H1 (cell line): ENCODE data around the gene IGSF23. TPM values are rescaled to one million over a fixed set of nuclear protein-coding genes. Genes with fewer than 3 reads are reported as not detected.

Experiments
- CTCF ChIA-PET: fragments of 300-600 bp; sonication (Branson Sonifier 250); formaldehyde crosslinking; loops from one replicate; lab custom pipeline; 2021; ENCODE audit not compliant: partially characterized antibody; lab: Charles Lee
- POLR2A ChIA-PET: fragments of 300-600 bp; sonication (Branson Sonifier 250); formaldehyde crosslinking; loops from one replicate; lab custom pipeline; 2021; ENCODE audit warnings: inconsistent platforms; ENCODE audit not compliant: partially characterized antibody; lab: Charles Lee
- DNase-seq, 2 experiments: peaks; one replicate each; pipeline versions ENCODE4 v3.0.0 to v3.0.0-alpha.2; 2010 to 2022; ENCODE audit warnings: low spot score in 2 of 2, low read depth in 1 of 2, mixed read lengths in 1 of 2
- FAIRE-seq: peaks from 2 replicates; lab custom pipeline; 2011; peaks lifted over from hg19 to GRCh38; lab: Jason Lieb, UNC
- H2AFZ ChIP-seq: 2 replicates; pipeline ENCODE4 v1.8.1; 2012; ENCODE audit warnings: low read length, inconsistent platforms
- H2AK5ac ChIP-seq: 2 replicates; pipeline ENCODE4 v1.6.1; 2013; ENCODE audit warnings: low read depth, low read length
- H2BK120ac ChIP-seq: replicated peaks from 2 replicates; pipeline ENCODE3; 2013; ENCODE audit warnings: low read depth, low read length, inconsistent platforms
- H2BK12ac ChIP-seq: 2 replicates; pipeline ENCODE4 v1.6.1; 2013; ENCODE audit warnings: low read depth, low read length
- H2BK15ac ChIP-seq: 2 replicates; pipeline ENCODE4 v1.6.1; 2013; ENCODE audit warnings: low read length
- H2BK20ac ChIP-seq: 2 replicates; pipeline ENCODE4 v1.6.1; 2013; ENCODE audit warnings: low read length
- H2BK5ac ChIP-seq: 2 replicates; pipeline ENCODE4 v1.6.1; 2013; ENCODE audit warnings: low read depth, low read length
- H3K14ac ChIP-seq: 2 replicates; pipeline ENCODE4 v1.6.1; 2013; ENCODE audit warnings: inconsistent platforms; ENCODE audit not compliant: insufficient read length
- H3K18ac ChIP-seq: 2 replicates; pipeline ENCODE4 v1.6.1; 2013; ENCODE audit warnings: low read length; ENCODE audit errors: extremely low read depth
- H3K23ac ChIP-seq: 2 replicates; pipeline ENCODE4 v1.6.1; 2013; ENCODE audit warnings: inconsistent platforms; ENCODE audit not compliant: insufficient read length
- H3K23me2 ChIP-seq: 2 replicates; pipeline ENCODE4 v1.6.1; 2013; ENCODE audit warnings: low read depth, low read length
- H3K27ac ChIP-seq: 2 replicates; pipeline ENCODE4 v1.6.1; 2011; ENCODE audit warnings: low read depth, low read length, inconsistent platforms
- H3K27me3 ChIP-seq, 4 experiments: replicated peaks in 1 of 4; 1 replicate in 1 of 4; 2 replicates in 3 of 4; pipeline versions ENCODE4 v1.6.1 to v1.8.1; 2011 to 2013; ENCODE audit warnings: low read length in 3 of 4, mild to moderate bottlenecking in 3 of 4, inconsistent platforms in 2 of 4, mixed read lengths in 2 of 4, moderate library complexity in 1 of 4; ENCODE audit not compliant: control insufficient read depth in 3 of 4, insufficient read depth in 3 of 4; ENCODE audit errors: extremely low read depth in 1 of 4
- H3K36me3 ChIP-seq, 4 experiments: 2 replicates each; pipeline versions ENCODE4 v1.6.1 to v1.8.1; 2011 to 2013; ENCODE audit warnings: mild to moderate bottlenecking in 4 of 4, low read length in 3 of 4, moderate library complexity in 2 of 4, control low read depth in 1 of 4, inconsistent platforms in 1 of 4; ENCODE audit not compliant: insufficient read depth in 4 of 4, control insufficient read depth in 2 of 4
- H3K4ac ChIP-seq: replicated peaks from 2 replicates; pipeline ENCODE3; 2013; ENCODE audit warnings: low read length, low read depth, mixed read lengths, inconsistent platforms; ENCODE audit not compliant: insufficient read length
- H3K4me1 ChIP-seq, 4 experiments: replicated peaks in 1 of 4; 1 replicate in 1 of 4; 2 replicates in 3 of 4; pipeline versions ENCODE4 v1.6.1 to v1.8.1; 2011 to 2013; ENCODE audit warnings: low read length in 3 of 4, inconsistent platforms in 2 of 4, mixed read lengths in 1 of 4; ENCODE audit not compliant: insufficient read depth in 4 of 4, control insufficient read depth in 3 of 4
- H3K4me2 ChIP-seq, 2 experiments: 2 replicates each; pipeline versions ENCODE4 v1.6.1 to v1.8.1; 2011 to 2013; ENCODE audit warnings: low read depth in 2 of 2, low read length in 2 of 2, control low read depth in 1 of 2, inconsistent platforms in 1 of 2, mild to moderate bottlenecking in 1 of 2; ENCODE audit not compliant: insufficient read depth in 1 of 2
- H3K4me3 ChIP-seq, 4 experiments: fragments of 200-600, 300-600 bp in 1 of 4; sonication (generic), shearing (Covaris generic), sonication (Bioruptor Twin) in 1 of 4; 2 replicates each; pipeline versions ENCODE4 v1.5.1 to v1.8.1; 2011 to 2016; ENCODE audit warnings: low read length in 4 of 4, low read depth in 3 of 4, control low read depth in 2 of 4, inconsistent platforms in 2 of 4, mild to moderate bottlenecking in 2 of 4, mixed read lengths in 1 of 4, moderate library complexity in 1 of 4; ENCODE audit not compliant: insufficient read depth in 2 of 4; ENCODE audit errors: extremely low read depth in 1 of 4
- H3K56ac ChIP-seq: replicated peaks from 2 replicates; pipeline ENCODE3; 2013; ENCODE audit warnings: low read depth, mild to moderate bottlenecking, mixed read lengths, low read length, inconsistent platforms; ENCODE audit not compliant: insufficient read length
- H3K79me1 ChIP-seq: 2 replicates; pipeline ENCODE4 v1.6.1; 2013; ENCODE audit warnings: low read depth, low read length, control low read depth
- H3K79me2 ChIP-seq, 2 experiments: 2 replicates each; pipeline versions ENCODE4 v1.6.1 to v1.8.1; 2012 to 2013; ENCODE audit warnings: low read length in 2 of 2, mild to moderate bottlenecking in 2 of 2, inconsistent platforms in 1 of 2; ENCODE audit not compliant: insufficient read depth in 2 of 2, control insufficient read depth in 1 of 2
- H3K9ac ChIP-seq, 4 experiments: replicated peaks in 1 of 4; 1 replicate in 1 of 4; 2 replicates in 3 of 4; pipeline versions ENCODE4 v1.6.1 to v1.8.1; 2011 to 2013; ENCODE audit warnings: low read depth in 3 of 4, low read length in 3 of 4, control low read depth in 2 of 4, mild to moderate bottlenecking in 2 of 4, moderate library complexity in 2 of 4, inconsistent platforms in 1 of 4; ENCODE audit errors: extremely low read depth in 1 of 4
- H3K9me3 ChIP-seq, 2 experiments: 2 replicates each; pipeline versions ENCODE4 v1.6.1 to v1.8.1; 2012 to 2013; ENCODE audit warnings: mild to moderate bottlenecking in 2 of 2, moderate library complexity in 2 of 2, control low read depth in 1 of 2, inconsistent platforms in 1 of 2, low read depth in 1 of 2, low read length in 1 of 2, mixed read lengths in 1 of 2; ENCODE audit not compliant: insufficient read depth in 2 of 2
- H4K20me1 ChIP-seq, 2 experiments: replicated peaks in 1 of 2; 2 replicates each; pipeline versions ENCODE3 to v1.8.1; 2011 to 2013; ENCODE audit warnings: inconsistent platforms in 2 of 2, low read length in 2 of 2, mild to moderate bottlenecking in 1 of 2; ENCODE audit not compliant: insufficient read depth in 2 of 2, control insufficient read depth in 1 of 2
- H4K5ac ChIP-seq: 2 replicates; pipeline ENCODE4 v1.6.1; 2013; ENCODE audit warnings: low read length, low read depth, mixed read lengths, inconsistent platforms; ENCODE audit not compliant: insufficient read length
- H4K8ac ChIP-seq: 2 replicates; pipeline ENCODE4 v1.8.0; 2013; ENCODE audit warnings: mild to moderate bottlenecking, moderate library complexity, low read length, inconsistent platforms; ENCODE audit not compliant: insufficient read depth; ENCODE audit errors: extremely low read depth
- H4K91ac ChIP-seq: replicated peaks from 2 replicates; pipeline ENCODE3; 2013; ENCODE audit warnings: low read length, mixed read lengths, inconsistent platforms; ENCODE audit not compliant: insufficient read length
- CHD2 ChIP-seq: IDR thresholded peaks from 2 replicates; pipeline ENCODE4 v1.6.1; 2012; ENCODE audit warnings: low read length, improper control_type of control experiment
- FOSL1 ChIP-seq: IDR thresholded peaks from 2 replicates; pipeline ENCODE4 v1.6.1; 2011; ENCODE audit warnings: mild to moderate bottlenecking, low read depth, low read length, moderate library complexity; ENCODE audit not compliant: insufficient read depth
- GTF2F1 ChIP-seq: IDR thresholded peaks from 2 replicates; pipeline ENCODE4 v1.6.1; 2012; ENCODE audit warnings: low read depth, low read length, improper control_type of control experiment, borderline replicate concordance
- HDAC2 ChIP-seq, 2 experiments: fragments of 300-600 bp in 1 of 2; sonication (generic) in 1 of 2; IDR thresholded peaks; 2 replicates each; pipeline ENCODE4 v1.6.1; 2011 to 2012; ENCODE audit warnings: low read depth in 2 of 2, low read length in 2 of 2, mild to moderate bottlenecking in 2 of 2, moderate library complexity in 2 of 2, borderline replicate concordance in 1 of 2, inconsistent platforms in 1 of 2
- KDM1A ChIP-seq: fragments of 200-600, 300-600 bp; sonication (generic); IDR thresholded peaks from 2 replicates; pipeline ENCODE4 v1.7.1; 2016; ENCODE audit warnings: mild to moderate bottlenecking, low read length, borderline replicate concordance
- KDM5A ChIP-seq: fragments of 200-600 bp; IDR thresholded peaks from 2 replicates; pipeline ENCODE4 v1.7.1; 2012; ENCODE audit warnings: mild to moderate bottlenecking, low read length, inconsistent platforms, mixed read lengths
- SIX5 ChIP-seq: IDR thresholded peaks from 2 replicates; pipeline ENCODE4 v1.6.1; 2011; ENCODE audit warnings: mild to moderate bottlenecking, low read depth, low read length
- SRF ChIP-seq: IDR thresholded peaks from 2 replicates; pipeline ENCODE4 v1.6.1; 2011; ENCODE audit warnings: mild to moderate bottlenecking, low read depth, low read length, moderate library complexity
- TCF12 ChIP-seq: IDR thresholded peaks from 2 replicates; pipeline ENCODE4 v1.6.1; 2011; ENCODE audit warnings: low read depth, mild to moderate bottlenecking, low read length
- WGBS, 2 experiments: shearing (Covaris generic) in 1 of 2; methylation state at CpG; one replicate each; pipeline versions ENCODE4 v1.1.6 to v1.1.7; 2013 to 2015; ENCODE audit warnings: low lambda C conversion rate in 2 of 2, mixed read lengths in 2 of 2, inconsistent platforms in 1 of 2, low coverage in 1 of 2, missing lambda C conversion rate in 1 of 2; ENCODE audit not compliant: insufficient replicate concordance in 2 of 2, insufficient coverage in 1 of 2, insufficient read length in 1 of 2; ENCODE audit errors: extremely low coverage in 1 of 2, missing lambda C conversion rate in 1 of 2; 5-methylcytosine and 5-hydroxymethylcytosine counted together
- polyA plus RNA-seq, 7 experiments: library from polyadenylated mRNA; depleted of rRNA in 3 of 7; stranded (reverse) in 5 of 7; unstranded in 2 of 7; fragments of >200 nt in 5 of 7; fragments of 200-250 nt in 2 of 7; gene quantifications; 1 replicate in 5 of 7; 2 replicates in 1 of 7; 4 replicates in 1 of 7; pipeline versions ENCODE4 v1.2.1 to v1.2.3, GENCODE V29; 2011 to 2013; ENCODE audit warnings: missing spikeins in 2 of 7, mixed read lengths in 2 of 7
- total RNA-seq: library from RNA; stranded (reverse); fragmentation: NEBNext Ultra II Directional; extraction: Animal tissue kit (Norgen Biotek cat#: 25700); gene quantifications from 2 replicates; pipeline ENCODE4 v1.2.1, GENCODE V29; 2021

IGSF23 gene
- total and polyA plus RNA-seq, 2 of the 8 experiments (the other 6 are each of a cell fraction or from before 2014, with no cell fraction given) = not detected

- Histone ChIP-seq H4K20me1 (no peaks in the 10 kb centered on the region), H3K27me3 (no peaks in the 10 kb centered on the region), H3K79me2 (no peaks in the 10 kb centered on the region), H2BK12ac (no peak overlapping the region), H3K4ac (no peak overlapping the region), H3K56ac (no peak overlapping the region), H2BK15ac (no peak overlapping the region), H3K9ac (no peak overlapping the region), H2BK120ac (no peak overlapping the region), H2BK20ac (peak overlapping the region; percentile 61; the same call in 1 of the 2 replicates), H2BK5ac (no peak overlapping the region), H3K23ac (no peak overlapping the region), H2AK5ac (no peak overlapping the region; the same call in 1 of the 2 replicates), H2AFZ (no peak overlapping the region), H3K18ac (no peak overlapping the region), H3K79me1 (no peaks in the 10 kb centered on the region), H3K23me2 (no peaks in the 10 kb centered on the region), H3K14ac (no peak overlapping the region), H3K4me1 (peaks cover 0 to 5% (median 3%) of the 10 kb centered on the region in 4 experiments; a peak in 5 of 7 replicates), H3K27ac (no peak overlapping the region), H3K4me3 (no peak overlapping the region), H4K8ac (no peak overlapping the region), H4K5ac (no peak overlapping the region), H4K91ac (peak overlapping the region; percentile 77), H3K36me3 (no peaks in the 10 kb centered on the region), H3K9me3 (no peaks in the 10 kb centered on the region), H3K4me2 (no peak overlapping the region)
- DNase-seq = no peak
- whole genome bisulfite sequencing, 2 experiments = 81% methylated on average over 3 of the region's 3 CpGs; no CpG with 5 or more reads in 1 of the 2 experiments
- ChIA-PET POLR2A (no interaction called here), CTCF (interaction anchor here (0.7 to 2.0 kb wide), 8 partner anchors 10 to 888 kb away, joined by 3 to 9 read pairs (median 4); no protein-coding TSS in a partner anchor)
- no peak for FAIRE-seq
- TF ChIP-seq FOSL1 (no peak), KDM1A (no peak), TCF12 (no peak), GTF2F1 (no peak), HDAC2 (IDR thresholded peaks at IDR 0.05; ENCODE audit: borderline replicate concordance in 1 of 2, low read depth in 2 of 2, low read length in 2 of 2) (no peak), CHD2 (no peak), KDM5A (no peak), SIX5 (no peak), SRF (no peak)
Observed at GRCh38 chr19:44597131-44597491, 16.3 kb upstream of the IGSF23 start.
